HL-60 (cell line): ENCODE data around the gene ABCD1.

Experiments
- CTCF ChIP-seq: IDR thresholded peaks from one replicate; pipeline ENCODE4 v1.5.1; 2011; ENCODE audit warnings: low read length, control low read depth, inconsistent platforms; ENCODE audit not compliant: insufficient read depth
- GABPA ChIP-seq: IDR thresholded peaks from 2 replicates; pipeline ENCODE4 v1.6.1; 2012; ENCODE audit warnings: low read depth
- POLR2AphosphoS5 ChIP-seq: IDR thresholded peaks from 2 replicates; pipeline ENCODE4 v1.6.1; 2012; ENCODE audit warnings: low read depth
- TF ChIP-seq, protein P1 (sequence below): IDR thresholded peaks from 2 replicates; pipeline ENCODE4 v1.6.1; 2012; ENCODE audit warnings: low read depth; ENCODE audit not compliant: insufficient replicate concordance

GRCh38 chrX:153708415-153708814, 16.2 kb upstream of the ABCD1 start:
- TF ChIP-seq CTCF (peak; percentile 17), POLR2AphosphoS5 (no peak), GABPA (no peak)
- TF ChIP-seq, protein P1, sequence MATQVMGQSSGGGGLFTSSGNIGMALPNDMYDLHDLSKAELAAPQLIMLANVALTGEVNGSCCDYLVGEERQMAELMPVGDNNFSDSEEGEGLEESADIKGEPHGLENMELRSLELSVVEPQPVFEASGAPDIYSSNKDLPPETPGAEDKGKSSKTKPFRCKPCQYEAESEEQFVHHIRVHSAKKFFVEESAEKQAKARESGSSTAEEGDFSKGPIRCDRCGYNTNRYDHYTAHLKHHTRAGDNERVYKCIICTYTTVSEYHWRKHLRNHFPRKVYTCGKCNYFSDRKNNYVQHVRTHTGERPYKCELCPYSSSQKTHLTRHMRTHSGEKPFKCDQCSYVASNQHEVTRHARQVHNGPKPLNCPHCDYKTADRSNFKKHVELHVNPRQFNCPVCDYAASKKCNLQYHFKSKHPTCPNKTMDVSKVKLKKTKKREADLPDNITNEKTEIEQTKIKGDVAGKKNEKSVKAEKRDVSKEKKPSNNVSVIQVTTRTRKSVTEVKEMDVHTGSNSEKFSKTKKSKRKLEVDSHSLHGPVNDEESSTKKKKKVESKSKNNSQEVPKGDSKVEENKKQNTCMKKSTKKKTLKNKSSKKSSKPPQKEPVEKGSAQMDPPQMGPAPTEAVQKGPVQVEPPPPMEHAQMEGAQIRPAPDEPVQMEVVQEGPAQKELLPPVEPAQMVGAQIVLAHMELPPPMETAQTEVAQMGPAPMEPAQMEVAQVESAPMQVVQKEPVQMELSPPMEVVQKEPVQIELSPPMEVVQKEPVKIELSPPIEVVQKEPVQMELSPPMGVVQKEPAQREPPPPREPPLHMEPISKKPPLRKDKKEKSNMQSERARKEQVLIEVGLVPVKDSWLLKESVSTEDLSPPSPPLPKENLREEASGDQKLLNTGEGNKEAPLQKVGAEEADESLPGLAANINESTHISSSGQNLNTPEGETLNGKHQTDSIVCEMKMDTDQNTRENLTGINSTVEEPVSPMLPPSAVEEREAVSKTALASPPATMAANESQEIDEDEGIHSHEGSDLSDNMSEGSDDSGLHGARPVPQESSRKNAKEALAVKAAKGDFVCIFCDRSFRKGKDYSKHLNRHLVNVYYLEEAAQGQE, result no peak
